Ishikawa (cell line): Measurements from ENCODE around the gene NLRP8.

Experiments used
- CEBPB ChIP-seq: IDR thresholded peaks from 2 replicates; pipeline ENCODE4 v1.6.1; 2012
- CREB1 ChIP-seq: IDR thresholded peaks from 2 replicates; pipeline ENCODE4 v1.6.1; 2012; ENCODE audit warnings: low read depth
- EGR1 ChIP-seq: IDR thresholded peaks from 2 replicates; pipeline ENCODE4 v1.6.1; 2012
- EP300 ChIP-seq: IDR thresholded peaks from 2 replicates; pipeline ENCODE4 v1.6.1; 2012; ENCODE audit warnings: borderline replicate concordance
- FOXM1 ChIP-seq: IDR thresholded peaks from 2 replicates; pipeline ENCODE4 v1.6.1; 2012; ENCODE audit warnings: low read depth, borderline replicate concordance
- NFIC ChIP-seq: IDR thresholded peaks from 2 replicates; pipeline ENCODE4 v1.6.1; 2012
- RAD21 ChIP-seq: IDR thresholded peaks from 2 replicates; pipeline ENCODE4 v1.6.1; 2012; ENCODE audit warnings: low read depth
- TAF1 ChIP-seq: IDR thresholded peaks from 2 replicates; pipeline ENCODE4 v1.6.1; 2012; ENCODE audit warnings: low read depth, mild to moderate bottlenecking
- TCF12 ChIP-seq: IDR thresholded peaks from 2 replicates; pipeline ENCODE4 v1.6.1; 2012; ENCODE audit warnings: low read depth
- TEAD4 ChIP-seq: IDR thresholded peaks from 2 replicates; pipeline ENCODE4 v1.6.1; 2012
- YY1 ChIP-seq: IDR thresholded peaks from 2 replicates; pipeline ENCODE4 v1.6.1; 2012; ENCODE audit warnings: low read depth
- ZBTB7A ChIP-seq: IDR thresholded peaks from 2 replicates; pipeline ENCODE4 v1.6.1; 2012; ENCODE audit warnings: low read depth
- TF ChIP-seq, protein P1 (sequence below): IDR thresholded peaks from 2 replicates; pipeline ENCODE4 v1.6.1; 2012; ENCODE audit warnings: low read depth, mild to moderate bottlenecking
- TF ChIP-seq, protein P2 (sequence below): IDR thresholded peaks from 2 replicates; pipeline ENCODE4 v1.6.1; 2012
- TF ChIP-seq, protein P3 (sequence below): IDR thresholded peaks from 2 replicates; pipeline ENCODE4 v1.6.1; 2012

The NLRP8 gene

GRCh38 chr19:55985254-55985653 lies 37.6 kb downstream of the NLRP8 start:
- TF ChIP-seq, protein P1, sequence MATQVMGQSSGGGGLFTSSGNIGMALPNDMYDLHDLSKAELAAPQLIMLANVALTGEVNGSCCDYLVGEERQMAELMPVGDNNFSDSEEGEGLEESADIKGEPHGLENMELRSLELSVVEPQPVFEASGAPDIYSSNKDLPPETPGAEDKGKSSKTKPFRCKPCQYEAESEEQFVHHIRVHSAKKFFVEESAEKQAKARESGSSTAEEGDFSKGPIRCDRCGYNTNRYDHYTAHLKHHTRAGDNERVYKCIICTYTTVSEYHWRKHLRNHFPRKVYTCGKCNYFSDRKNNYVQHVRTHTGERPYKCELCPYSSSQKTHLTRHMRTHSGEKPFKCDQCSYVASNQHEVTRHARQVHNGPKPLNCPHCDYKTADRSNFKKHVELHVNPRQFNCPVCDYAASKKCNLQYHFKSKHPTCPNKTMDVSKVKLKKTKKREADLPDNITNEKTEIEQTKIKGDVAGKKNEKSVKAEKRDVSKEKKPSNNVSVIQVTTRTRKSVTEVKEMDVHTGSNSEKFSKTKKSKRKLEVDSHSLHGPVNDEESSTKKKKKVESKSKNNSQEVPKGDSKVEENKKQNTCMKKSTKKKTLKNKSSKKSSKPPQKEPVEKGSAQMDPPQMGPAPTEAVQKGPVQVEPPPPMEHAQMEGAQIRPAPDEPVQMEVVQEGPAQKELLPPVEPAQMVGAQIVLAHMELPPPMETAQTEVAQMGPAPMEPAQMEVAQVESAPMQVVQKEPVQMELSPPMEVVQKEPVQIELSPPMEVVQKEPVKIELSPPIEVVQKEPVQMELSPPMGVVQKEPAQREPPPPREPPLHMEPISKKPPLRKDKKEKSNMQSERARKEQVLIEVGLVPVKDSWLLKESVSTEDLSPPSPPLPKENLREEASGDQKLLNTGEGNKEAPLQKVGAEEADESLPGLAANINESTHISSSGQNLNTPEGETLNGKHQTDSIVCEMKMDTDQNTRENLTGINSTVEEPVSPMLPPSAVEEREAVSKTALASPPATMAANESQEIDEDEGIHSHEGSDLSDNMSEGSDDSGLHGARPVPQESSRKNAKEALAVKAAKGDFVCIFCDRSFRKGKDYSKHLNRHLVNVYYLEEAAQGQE = no peak
- TF ChIP-seq TAF1 (no peak), RAD21 (no peak), FOXM1 (no peak), TCF12 (no peak), EGR1 (no peak), TEAD4 (no peak), CREB1 (no peak), NFIC (no peak), YY1 (no peak), CEBPB (no peak), EP300 (no peak), ZBTB7A (no peak)
- TF ChIP-seq, protein P2, sequence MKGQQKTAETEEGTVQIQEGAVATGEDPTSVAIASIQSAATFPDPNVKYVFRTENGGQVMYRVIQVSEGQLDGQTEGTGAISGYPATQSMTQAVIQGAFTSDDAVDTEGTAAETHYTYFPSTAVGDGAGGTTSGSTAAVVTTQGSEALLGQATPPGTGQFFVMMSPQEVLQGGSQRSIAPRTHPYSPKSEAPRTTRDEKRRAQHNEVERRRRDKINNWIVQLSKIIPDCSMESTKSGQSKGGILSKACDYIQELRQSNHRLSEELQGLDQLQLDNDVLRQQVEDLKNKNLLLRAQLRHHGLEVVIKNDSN = no peak
- TF ChIP-seq, protein P3, sequence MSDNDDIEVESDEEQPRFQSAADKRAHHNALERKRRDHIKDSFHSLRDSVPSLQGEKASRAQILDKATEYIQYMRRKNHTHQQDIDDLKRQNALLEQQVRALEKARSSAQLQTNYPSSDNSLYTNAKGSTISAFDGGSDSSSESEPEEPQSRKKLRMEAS = no peak

DNA sequence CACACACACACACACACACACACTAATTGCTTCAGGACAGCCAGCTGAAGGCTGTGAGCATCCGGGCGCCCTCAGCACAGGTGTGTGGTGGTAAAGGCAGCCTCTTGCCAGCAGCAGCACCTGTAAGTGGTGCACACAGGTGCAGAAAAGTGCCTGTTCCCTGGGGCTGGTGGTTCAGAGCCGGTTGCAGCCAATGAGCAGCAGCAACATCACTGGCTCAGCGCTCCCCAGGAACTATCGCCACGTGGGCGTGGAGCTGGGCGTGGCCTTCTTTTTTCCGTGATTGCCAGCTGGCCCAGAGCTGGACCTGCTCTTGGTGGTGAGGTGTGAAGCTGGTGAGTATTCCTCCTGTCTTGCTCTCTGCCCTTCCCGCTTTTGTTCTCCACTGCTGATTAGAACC lies 38.9 kb downstream of the NLRP8 start, which contains the start of gene NLRP5:
Gene NLRP5 (plus strand): TSS at position 289 of the 400 bp plus-strand sequence.
- TF ChIP-seq, protein P3 = 0 out of 2 replicates have a peak, but pooled peaks have one; percentile 24
- TF ChIP-seq, protein P1 = no peak

DNA sequence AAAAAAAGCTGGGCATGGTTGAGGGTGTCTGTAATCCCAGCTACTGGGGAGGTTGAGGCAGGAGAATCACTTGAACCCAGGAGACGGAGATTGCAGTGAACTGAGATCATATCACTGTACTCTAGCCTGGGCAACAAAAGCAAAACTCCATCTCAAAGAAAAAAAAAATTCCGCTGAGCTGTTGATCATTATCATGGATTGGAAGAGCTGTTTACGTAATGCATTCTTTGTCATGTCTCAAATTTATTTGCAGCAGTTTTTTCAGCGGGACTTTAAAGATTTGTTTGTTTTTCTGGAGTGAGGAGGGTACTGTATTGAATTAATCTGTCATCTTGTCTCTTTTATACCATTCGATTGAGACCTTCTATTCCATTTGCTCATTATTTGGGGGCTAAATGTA lies 43.2 kb downstream of the NLRP8 start:
- TF ChIP-seq TAF1 = no peak
- no peak for TF ChIP-seq NFIC
- TF ChIP-seq, protein P1 = no peak
- no peak for TF ChIP-seq CEBPB
- TF ChIP-seq YY1 = no peak
- no peak for TF ChIP-seq ZBTB7A
- no peak for TF ChIP-seq CREB1
- no peak for TF ChIP-seq RAD21
- TF ChIP-seq EGR1 = no peak
- TF ChIP-seq TEAD4 = no peak
- TF ChIP-seq FOXM1 = no peak
- TF ChIP-seq, protein P2 = no peak
- TF ChIP-seq, protein P3 = no peak
- no peak for TF ChIP-seq EP300
- no peak for TF ChIP-seq TCF12

GRCh38 chr19:55993492-55993891 lies 45.9 kb downstream of the NLRP8 start:
- TF ChIP-seq EGR1 (no peak), ZBTB7A (no peak), FOXM1 (no peak), CEBPB (no peak), YY1 (no peak), TCF12 (no peak), TAF1 (no peak), EP300 (no peak), RAD21 (no peak), NFIC (no peak), CREB1 (no peak), TEAD4 (no peak)
- TF ChIP-seq, protein P2 = no peak
- TF ChIP-seq, protein P1 = no peak
- TF ChIP-seq, protein P3 = no peak
